ENCODE measurements around the gene DUSP9.

DNA sequence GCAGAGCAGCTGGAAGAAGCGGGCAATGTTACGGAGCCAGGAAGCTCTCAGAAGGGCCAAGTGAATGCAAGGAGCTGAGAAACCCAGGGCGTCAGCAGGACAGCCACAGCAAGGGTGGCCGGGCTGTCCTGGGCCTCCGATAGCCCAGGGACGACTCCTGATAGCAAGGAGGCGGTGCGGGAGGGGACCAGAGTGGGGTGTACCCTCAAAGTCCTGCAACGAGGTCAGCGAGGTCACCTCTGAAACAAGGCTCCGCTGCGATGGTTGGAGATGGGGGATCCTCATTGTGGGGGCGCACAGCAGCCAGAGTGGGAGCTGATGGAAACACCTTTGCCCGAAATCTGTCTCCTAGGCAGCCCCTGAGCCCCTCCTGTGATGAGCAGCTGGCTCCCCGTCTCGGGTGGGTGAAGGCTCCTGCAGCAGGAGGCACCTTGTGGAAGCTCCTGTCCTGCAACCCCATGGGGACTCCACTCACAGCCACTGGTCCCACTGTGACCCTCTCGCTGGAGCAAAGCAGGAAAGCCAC lies 43.8 kb upstream of the DUSP9 start:
- TF ChIP-seq POLR2A (IDR thresholded peaks at IDR 0.05), result no peak
- TF ChIP-seq, protein P1, sequence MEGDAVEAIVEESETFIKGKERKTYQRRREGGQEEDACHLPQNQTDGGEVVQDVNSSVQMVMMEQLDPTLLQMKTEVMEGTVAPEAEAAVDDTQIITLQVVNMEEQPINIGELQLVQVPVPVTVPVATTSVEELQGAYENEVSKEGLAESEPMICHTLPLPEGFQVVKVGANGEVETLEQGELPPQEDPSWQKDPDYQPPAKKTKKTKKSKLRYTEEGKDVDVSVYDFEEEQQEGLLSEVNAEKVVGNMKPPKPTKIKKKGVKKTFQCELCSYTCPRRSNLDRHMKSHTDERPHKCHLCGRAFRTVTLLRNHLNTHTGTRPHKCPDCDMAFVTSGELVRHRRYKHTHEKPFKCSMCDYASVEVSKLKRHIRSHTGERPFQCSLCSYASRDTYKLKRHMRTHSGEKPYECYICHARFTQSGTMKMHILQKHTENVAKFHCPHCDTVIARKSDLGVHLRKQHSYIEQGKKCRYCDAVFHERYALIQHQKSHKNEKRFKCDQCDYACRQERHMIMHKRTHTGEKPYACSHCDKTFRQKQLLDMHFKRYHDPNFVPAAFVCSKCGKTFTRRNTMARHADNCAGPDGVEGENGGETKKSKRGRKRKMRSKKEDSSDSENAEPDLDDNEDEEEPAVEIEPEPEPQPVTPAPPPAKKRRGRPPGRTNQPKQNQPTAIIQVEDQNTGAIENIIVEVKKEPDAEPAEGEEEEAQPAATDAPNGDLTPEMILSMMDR (IDR thresholded peaks at IDR 0.05), result no peak

Data from testis (tissue), 2 donors.